OCI-LY1 (cell line): ENCODE data around the gene REC8.
A peak's percentile ranks its signal among the peaks of the same experiment; 100 is the strongest.

ENCODE experiments used
- H2AFZ ChIP-seq: fragments of 200-600 bp; sonication (generic), shearing (Covaris generic); 2 replicates; pipeline ENCODE4 v1.6.0; 2014; ENCODE audit warnings: antibody characterized with exemption, mild to moderate bottlenecking, low read length
- H3F3A ChIP-seq: fragments of 200-600 bp; sonication (generic), shearing (Covaris generic); 2 replicates; pipeline ENCODE4 v1.6.0; 2014; ENCODE audit warnings: mild to moderate bottlenecking, antibody characterized with exemption, low read length, moderate library complexity; ENCODE audit not compliant: insufficient read depth
- H3K27ac ChIP-seq: fragments of 200-600 bp; sonication (generic); 2 replicates; pipeline ENCODE4 v1.5.1; 2014; ENCODE audit warnings: low read length, mixed run types, mild to moderate bottlenecking, low read depth; ENCODE audit not compliant: poor library complexity, severe bottlenecking
- H3K27me3 ChIP-seq: fragments of 200-600 bp; sonication (generic); 2 replicates; pipeline ENCODE4 v1.6.0; 2014; ENCODE audit warnings: antibody characterized with exemption, mild to moderate bottlenecking, low read length, moderate library complexity; ENCODE audit not compliant: insufficient read depth
- H3K36me3 ChIP-seq: fragments of 200-600 bp; sonication (generic); 2 replicates; pipeline ENCODE4 v1.6.1; 2014; ENCODE audit warnings: mild to moderate bottlenecking, antibody characterized with exemption, low read length, moderate library complexity, mixed read lengths; ENCODE audit not compliant: insufficient read depth
- H3K4me1 ChIP-seq: fragments of 200-600 bp; sonication (generic); 2 replicates; pipeline ENCODE4 v1.5.1; 2014; ENCODE audit warnings: mild to moderate bottlenecking, low read length, moderate library complexity; ENCODE audit not compliant: insufficient read depth, severe bottlenecking
- H3K4me2 ChIP-seq: fragments of 200-600 bp; sonication (generic), shearing (Covaris generic); 2 replicates; pipeline ENCODE4 v1.6.1; 2014; ENCODE audit warnings: low read length
- H3K4me3 ChIP-seq: fragments of 200-600 bp; sonication (generic); 2 replicates; pipeline ENCODE4 v1.5.1; 2014; ENCODE audit warnings: low read length, low read depth, mild to moderate bottlenecking, mixed read lengths; ENCODE audit not compliant: poor library complexity, severe bottlenecking
- H3K79me2 ChIP-seq: fragments of 200-600 bp; shearing (Covaris generic); 2 replicates; pipeline ENCODE4 v1.6.1; 2016; ENCODE audit warnings: mixed run types, low read length, mixed read lengths; ENCODE audit not compliant: insufficient read depth
- H3K9ac ChIP-seq: fragments of 200-600 bp; sonication (generic), shearing (Covaris generic); 2 replicates; pipeline ENCODE4 v1.6.1; 2014; ENCODE audit warnings: mild to moderate bottlenecking, low read length, mixed read lengths
- H3K9me2 ChIP-seq: fragments of 200-600 bp; sonication (generic), shearing (Covaris generic); 2 replicates; pipeline ENCODE4 v1.6.1; 2014; ENCODE audit warnings: low read depth, mild to moderate bottlenecking, low read length, mixed read lengths
- H3K9me3 ChIP-seq: fragments of 200-600 bp; shearing (Covaris generic); 2 replicates; pipeline ENCODE4 v1.6.1; 2014; ENCODE audit warnings: low read length, mixed read lengths
- H4K20me1 ChIP-seq: fragments of 200-600 bp; sonication (generic), shearing (Covaris generic); 2 replicates; pipeline ENCODE4 v1.6.0; 2016; ENCODE audit warnings: mild to moderate bottlenecking, low read length; ENCODE audit not compliant: insufficient read depth
- CTCF ChIP-seq: fragments of 200-600 bp; sonication (generic), shearing (Covaris generic); IDR thresholded peaks from 2 replicates; pipeline ENCODE4 v1.5.1; 2017; ENCODE audit warnings: mild to moderate bottlenecking, antibody characterized with exemption, low read length, moderate library complexity, mixed read lengths
- EZH2 ChIP-seq: fragments of 200-600 bp; sonication (generic), shearing (Covaris generic); IDR thresholded peaks from 2 replicates; pipeline ENCODE4 v1.8.0; 2017; ENCODE audit warnings: borderline replicate concordance, mixed run types, mild to moderate bottlenecking, antibody characterized with exemption, low read length, moderate library complexity, mixed read lengths

Gene REC8

GRCh38 chr14:24194186-24194872 is 22.4 kb downstream of the REC8 start:
- peak overlapping the region; percentile 89 for H3K4me3 ChIP-seq
- H3K27ac ChIP-seq, result peak overlapping the region; percentile 92
- H3K4me2 ChIP-seq, result peak overlapping the region; percentile 97
- 0 out of 2 replicates have a peak, but pooled peaks cover 3% of the 10 kb centered on the region for H3K9me3 ChIP-seq
- no peaks in the 10 kb centered on the region for H3K9me2 ChIP-seq
- H3K4me1 ChIP-seq, result peaks cover 32% of the 10 kb centered on the region
- peaks cover 29% of the 10 kb centered on the region for H3K36me3 ChIP-seq
- H3K27me3 ChIP-seq, result no peaks in the 10 kb centered on the region
- no peak overlapping the region for H2AFZ ChIP-seq
- no peak for TF ChIP-seq CTCF
- no peak for TF ChIP-seq EZH2
- no peaks in the 10 kb centered on the region for H3K79me2 ChIP-seq
- no peaks in the 10 kb centered on the region for H4K20me1 ChIP-seq
- H3K9ac ChIP-seq, result peak overlapping the region; percentile 96; the same call in 1 of the 2 replicates
- H3F3A ChIP-seq, result no peaks in the 10 kb centered on the region

- Histone ChIP-seq H3K4me2 (peak overlapping the region; percentile 97), H3K4me3 (peak overlapping the region; percentile 89), H4K20me1 (no peaks in the 10 kb centered on the region), H3K9me2 (no peaks in the 10 kb centered on the region), H3K9ac (peak overlapping the region; percentile 96), H3K27me3 (no peaks in the 10 kb centered on the region), H3F3A (no peaks in the 10 kb centered on the region), H3K36me3 (peaks cover 31% of the 10 kb centered on the region), H2AFZ (no peak overlapping the region), H3K79me2 (no peaks in the 10 kb centered on the region), H3K27ac (peak overlapping the region; percentile 92), H3K4me1 (peaks cover 29% of the 10 kb centered on the region), H3K9me3 (0 out of 2 replicates have a peak, but pooled peaks cover 3% of the 10 kb centered on the region)
- TF ChIP-seq CTCF, result no peak
- no peak for TF ChIP-seq EZH2
Observed at GRCh38 chr14:24194873-24195185, 22.9 kb downstream of the REC8 start.

GRCh38 chr14:24195186-24196070 is 23.5 kb downstream of the REC8 start, which contains the start of gene TM9SF1:
Gene TM9SF1, minus strand, starts transcription at chr14:24195441. Its CDS starts 422 bp downstream, at chr14:24195019.
- no peaks in the 10 kb centered on the region for H3K27me3 ChIP-seq
- H3K79me2 ChIP-seq, result no peaks in the 10 kb centered on the region
- H2AFZ ChIP-seq, result no peak within 1 kb of the TSS
- peak within 1 kb of the TSS; percentile 89 for H3K4me3 ChIP-seq
- H3K9me2 ChIP-seq, result no peaks in the 10 kb centered on the region
- H3F3A ChIP-seq, result no peaks in the 10 kb centered on the region
- H4K20me1 ChIP-seq, result no peaks in the 10 kb centered on the region
- peaks cover 29% of the 10 kb centered on the region for H3K4me1 ChIP-seq
- H3K9me3 ChIP-seq, result 0 out of 2 replicates have a peak, but pooled peaks cover 3% of the 10 kb centered on the region
- peak within 1 kb of the TSS; percentile 96 for H3K9ac ChIP-seq
- H3K4me2 ChIP-seq, result peak within 1 kb of the TSS; percentile 97
- H3K36me3 ChIP-seq, result peaks cover 34% of the 10 kb centered on the region
- TF ChIP-seq EZH2, result no peak
- no peak for TF ChIP-seq CTCF
- H3K27ac ChIP-seq, result peak within 1 kb of the TSS; percentile 92
